HG03521 (cell line): ENCODE results near the gene SURF6.
"Not testable (repeated sequence)": the region's sequence is repeated elsewhere in the genome, so short reads cannot be mapped to it uniquely, and the experiment has no call there.

ENCODE experiments used
- ATAC-seq: cut with Tn5 transposase; IDR thresholded peaks from one replicate; pipeline ENCODE4 v1.9.1; 2021; ENCODE audit warnings: mild to moderate bottlenecking, moderate library complexity; ENCODE audit not compliant: unreplicated experiment

SURF6 gene

DNA sequence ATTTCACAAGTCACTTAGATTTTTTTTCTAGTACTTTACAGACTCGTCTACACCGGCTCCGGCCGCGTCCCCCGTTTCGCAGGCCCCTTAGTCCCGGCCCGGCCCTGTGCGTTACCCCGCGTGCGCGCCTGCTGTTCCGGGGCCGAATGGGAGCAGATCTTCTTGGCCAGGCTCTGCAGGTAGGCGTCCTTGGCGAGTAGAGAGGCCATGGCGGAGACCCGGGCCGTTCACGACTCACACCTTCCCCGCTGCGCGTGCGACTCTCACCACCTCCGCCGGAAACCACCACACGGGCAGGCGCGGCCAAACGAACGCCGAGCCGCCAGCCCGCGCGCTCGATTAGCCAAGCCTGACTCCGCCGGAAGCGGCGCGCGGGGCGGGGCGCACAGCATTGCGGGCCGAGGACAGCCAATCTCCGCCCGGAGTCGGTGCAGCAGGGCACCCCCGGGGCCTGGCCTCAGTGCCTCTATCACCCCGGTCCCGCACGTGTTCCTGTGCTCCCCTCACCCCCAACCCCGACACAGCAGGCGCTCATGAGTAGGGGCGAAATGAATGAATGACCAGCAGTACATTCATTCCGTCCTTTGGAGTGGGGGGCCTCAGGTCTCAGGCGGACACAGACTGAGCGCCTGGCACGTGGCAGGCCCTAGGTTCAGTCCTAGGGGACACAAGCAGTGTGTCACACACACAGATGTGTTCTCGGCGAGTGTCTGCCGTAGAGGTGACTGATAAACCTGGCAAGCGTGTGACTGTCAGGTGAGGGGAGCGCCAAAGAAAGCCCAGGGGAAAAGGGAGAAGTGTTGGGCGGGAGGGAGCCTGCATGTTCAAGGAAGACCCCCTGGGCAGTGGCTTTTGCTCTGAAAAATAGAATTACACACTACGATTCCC, at the start of gene SURF6:
Gene SURF6 (minus strand): TSS at position 265 of the 888 bp plus-strand sequence. CDS start 56 bp downstream, at position 209.
- peak; percentile 76 for ATAC-seq

DNA sequence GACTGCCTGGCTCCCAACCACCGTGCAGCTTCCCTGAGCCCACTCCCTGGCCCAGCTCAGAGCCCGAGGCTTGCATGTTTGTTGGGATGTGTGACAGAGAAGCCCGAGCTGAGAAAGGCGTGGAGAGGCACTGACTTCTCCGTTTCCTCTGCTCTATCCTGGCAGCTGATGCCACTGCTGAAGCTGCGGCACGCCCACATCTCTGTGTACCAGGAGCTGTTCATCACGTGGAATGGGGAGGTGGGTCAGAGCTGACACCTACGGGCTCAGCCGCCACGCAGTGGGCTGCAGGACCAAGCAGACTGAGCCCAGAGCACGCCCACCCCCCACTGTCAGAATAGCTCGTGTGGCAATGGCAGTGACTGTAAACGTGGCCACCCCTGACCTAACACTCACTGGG, 49.5 kb upstream of the SURF6 start:
- no peak for ATAC-seq

DNA sequence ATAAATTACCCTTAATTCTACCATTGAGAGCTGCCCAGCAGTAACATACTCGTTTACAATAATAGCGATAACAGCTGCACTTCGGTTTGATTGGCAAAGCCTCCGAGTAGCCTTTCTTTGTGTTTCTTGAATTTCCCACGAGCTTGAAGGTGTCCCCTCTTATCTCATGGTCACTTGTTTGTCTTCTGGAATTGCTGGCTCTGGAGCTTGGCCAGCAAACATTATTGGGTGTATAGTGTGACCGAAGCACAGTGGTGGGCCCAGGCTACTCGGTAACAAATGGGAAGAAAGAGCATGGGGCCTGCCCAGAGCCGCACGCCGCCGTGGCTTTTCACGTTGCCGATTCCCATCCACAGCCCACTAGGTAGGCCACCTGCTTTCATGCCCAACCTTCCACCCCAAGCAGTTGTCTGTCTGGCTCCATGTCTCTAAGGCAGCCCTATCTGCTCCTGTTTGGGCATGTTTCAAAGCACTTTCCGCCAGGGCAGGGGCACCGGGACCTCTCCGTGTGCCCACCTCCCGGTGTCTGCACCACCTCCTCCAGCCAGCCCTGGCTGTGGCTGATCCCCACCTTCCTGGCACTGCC, 48.8 kb upstream of the SURF6 start:
- no peak for ATAC-seq

DNA sequence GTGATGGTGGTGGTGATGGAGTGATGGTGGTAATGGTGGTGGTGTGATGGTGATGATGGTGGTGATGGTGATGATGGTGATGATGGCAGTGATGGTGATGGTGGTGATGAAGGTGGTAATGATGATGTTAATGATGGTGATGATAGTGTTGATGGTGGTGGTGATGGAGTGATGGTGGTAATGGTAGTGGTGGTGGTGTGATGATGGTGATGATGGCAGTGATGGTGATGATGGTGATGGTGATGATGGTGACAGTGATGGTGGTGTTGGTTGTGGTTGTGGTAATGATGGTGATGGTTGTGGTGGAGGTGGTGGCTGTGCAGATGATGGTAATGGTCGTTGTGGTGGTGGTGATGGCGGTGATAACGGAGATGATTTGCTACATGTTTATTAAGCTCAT, 47.5 kb upstream of the SURF6 start:
- no peak for ATAC-seq

DNA sequence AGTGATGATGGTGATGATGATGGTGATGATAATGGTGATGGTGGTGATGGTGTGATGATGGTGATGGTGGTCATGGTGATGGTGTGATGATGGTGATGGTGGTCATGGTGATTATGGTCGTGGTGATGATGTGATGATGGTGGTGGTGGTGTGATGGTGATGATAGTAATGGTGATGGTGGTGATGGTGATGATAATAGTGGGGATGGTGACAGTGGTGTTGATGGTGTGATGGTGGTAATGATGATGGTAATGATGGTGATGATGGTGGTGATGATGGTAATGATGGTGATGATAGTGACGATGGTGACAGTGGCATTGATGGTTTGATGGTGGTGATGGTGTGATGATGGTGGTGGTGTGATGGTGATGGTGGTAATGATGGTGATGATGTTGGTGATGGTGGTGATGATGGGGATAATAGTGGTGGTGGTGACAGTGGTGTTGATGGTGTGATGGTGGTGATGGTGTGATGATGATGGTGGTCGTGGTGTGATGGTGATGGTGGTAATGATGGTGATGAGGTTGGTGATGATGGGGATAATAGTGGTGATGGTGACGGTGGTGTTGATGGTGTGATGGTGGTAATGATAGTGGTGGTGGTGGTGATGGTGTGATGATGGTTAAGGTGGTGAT, 46.6 kb upstream of the SURF6 start:
- no peak for ATAC-seq

DNA sequence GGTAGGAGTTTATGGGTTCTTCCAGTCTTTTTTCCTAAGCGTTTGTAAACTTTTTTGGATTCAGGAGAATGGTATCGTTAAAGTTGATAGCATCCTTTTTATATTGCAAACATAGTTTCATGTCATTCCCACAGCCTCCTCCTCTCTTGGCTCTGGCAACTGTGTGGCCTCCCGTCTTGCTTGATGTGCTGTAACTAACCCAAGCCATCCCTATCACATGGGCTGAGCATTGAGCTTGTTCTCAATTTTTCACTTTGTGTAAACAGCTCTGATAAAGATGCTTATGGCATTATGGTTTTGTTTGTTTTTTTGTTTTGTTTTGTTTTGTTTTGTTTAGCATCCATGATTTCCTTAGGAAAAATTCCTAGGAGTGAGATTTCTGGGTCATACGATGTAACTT, 44.7 kb upstream of the SURF6 start:
- no peak for ATAC-seq

DNA sequence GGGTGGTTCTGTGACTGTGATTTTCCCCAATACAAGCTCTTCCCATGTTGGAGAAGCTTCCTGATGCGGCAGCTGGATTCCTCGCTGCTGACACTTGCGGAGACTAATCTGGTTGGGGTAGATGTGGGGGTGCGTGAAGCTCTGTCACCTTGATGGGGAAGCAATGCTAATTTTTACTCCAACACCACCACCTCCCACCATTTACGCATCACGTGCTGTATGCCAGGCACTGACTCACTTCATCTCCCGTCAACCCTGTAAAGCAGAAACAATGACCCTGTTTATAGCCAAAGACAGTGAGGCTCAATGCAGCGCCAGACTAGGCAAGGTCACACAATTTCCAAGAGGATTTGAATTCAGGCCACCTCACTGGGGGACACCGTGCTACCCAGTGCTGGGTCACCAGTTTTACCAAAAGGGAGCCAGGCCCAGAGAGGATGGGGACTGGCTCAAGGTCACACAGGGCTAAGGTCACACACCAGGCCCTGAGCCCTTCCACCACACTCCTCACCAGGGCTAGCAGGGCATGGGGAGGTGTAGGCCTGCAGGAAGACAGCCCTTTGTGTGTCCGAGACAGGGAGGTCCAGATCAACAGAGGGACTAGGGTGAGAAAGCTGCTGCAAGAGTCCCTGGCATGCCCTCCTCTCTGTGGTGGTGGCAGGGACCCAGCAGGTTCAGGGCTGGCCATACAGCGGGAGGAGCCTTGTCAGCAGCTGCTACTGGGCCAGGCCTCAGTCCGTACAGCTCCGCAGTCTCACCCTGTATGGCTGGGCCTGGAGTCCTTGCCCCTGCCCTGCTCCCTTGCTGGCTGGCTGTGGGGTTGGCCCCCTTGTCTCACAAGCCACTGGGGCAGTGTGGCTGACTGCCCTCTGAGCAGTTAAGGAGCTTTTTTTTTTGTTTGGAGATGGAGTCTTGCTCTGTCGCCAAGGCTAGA, 43.4 kb upstream of the SURF6 start:
- ATAC-seq: no peak

DNA sequence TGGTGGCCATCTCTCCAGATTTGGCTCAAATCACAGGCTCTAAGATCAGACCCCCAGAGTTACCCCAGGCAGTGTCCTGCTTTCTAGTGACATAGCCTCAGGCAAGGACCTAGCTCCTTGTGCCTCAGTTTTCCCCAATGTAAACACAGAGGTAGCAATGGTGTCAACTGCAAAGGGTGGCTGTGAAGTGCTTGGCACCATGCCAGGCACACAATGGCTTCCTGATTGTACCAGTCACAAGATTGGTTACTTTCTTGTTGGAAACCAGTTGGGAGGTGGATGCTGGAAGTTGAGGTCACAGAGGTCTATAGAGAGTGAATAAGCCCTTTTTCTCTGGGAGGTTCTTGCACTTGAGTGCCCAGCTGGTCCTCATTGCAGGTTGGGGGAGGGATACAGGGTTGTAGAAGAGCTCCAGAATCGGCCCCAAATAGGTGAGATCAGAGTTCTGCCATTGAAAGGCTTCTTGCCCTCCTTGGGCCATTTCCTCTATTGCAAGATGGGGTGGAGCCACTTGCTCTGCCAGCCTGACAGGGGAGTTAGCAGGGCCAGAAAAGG, 42.5 kb upstream of the SURF6 start:
- no peak for ATAC-seq

DNA sequence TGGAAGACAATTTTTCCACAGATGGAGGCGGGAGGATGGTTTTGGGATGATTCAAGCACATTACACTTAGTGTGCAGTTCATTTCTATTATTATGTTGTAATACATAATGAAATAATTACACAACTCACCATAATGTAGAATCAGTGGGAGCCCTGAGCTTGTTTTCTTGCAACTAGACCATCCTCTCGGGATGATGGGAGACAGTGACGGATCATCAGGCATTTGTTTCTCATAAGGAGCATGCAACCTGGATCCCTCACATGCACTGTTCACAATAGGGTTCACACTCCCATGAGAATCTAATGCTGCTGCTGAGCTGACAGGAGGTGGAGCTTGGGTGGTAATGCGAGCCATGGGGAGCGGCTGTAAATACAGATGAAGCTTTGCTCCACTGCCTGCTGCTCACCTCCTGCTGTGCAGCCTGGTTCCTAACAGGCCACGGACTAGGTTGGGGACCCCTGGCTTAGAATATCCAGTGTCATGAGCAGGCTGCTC, 41.8 kb upstream of the SURF6 start:
- no peak for ATAC-seq

DNA sequence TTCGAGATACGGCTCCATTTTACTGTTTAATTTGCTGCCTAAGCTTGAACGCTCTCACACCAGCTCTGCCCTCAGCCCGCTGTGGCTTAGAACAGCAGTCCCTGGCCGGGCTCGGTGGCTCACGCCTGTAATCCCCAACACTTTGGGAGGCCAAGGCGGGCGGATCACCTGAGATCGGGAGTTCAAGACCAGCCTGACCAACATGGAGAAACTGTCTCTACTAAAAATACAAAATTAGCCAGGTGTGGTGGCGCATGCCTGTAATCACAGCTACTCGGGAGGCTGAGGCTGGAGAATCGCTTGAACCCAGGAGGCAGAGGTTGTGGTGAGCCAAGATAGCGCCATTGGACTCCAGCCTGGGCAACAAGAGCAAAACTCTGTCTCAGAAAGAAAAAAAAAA, 41.3 kb upstream of the SURF6 start:
- ATAC-seq: not testable (repeated sequence)

DNA sequence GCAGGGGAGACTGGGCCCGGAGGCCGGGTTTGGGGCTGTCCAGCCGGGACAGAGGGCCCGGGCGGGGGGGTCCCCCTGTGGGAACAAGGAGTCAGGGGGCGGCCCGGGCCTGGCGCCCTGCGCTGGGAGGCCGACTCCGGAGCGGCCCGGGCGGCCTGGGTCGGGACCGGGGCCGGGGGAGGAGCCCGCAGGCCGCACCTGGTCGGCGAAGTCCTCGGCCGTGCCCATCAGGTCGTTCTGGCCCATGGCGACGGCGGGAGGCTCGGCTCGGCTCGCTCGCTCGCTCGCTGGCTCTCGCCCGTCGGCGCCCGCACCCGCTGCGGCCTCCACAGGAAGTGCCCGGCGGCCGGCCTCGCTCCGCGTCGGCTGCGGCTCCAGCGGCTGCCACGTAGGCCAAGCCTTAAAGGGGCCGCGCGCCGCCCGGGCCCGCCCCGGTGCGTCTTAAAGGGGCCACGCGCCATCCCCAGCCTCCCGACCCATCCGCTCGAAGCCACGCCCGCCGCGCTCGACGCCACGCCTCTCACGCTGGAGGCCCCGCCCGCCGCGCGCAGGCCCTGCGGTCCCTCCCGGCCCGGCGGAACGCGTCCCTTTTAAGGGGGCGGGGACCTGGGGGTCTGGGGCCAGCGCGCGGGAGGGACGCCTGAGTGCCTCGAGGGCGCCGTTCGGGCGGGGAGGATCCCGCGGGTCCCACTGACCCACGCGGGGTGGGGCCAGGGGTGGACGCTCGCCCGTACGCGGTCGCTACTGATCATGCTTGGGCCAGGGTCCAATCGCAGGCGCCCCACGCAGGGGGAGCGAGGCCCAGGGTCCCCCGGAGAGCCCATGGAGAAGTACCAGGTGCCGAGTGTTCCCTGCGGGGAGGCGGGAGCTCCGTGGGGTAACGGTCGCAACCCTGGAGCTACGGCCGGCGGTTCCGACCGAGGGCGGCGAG, 40.0 kb upstream of the SURF6 start, which contains the start of the genes STKLD1 and SURF4:
Gene STKLD1 (plus strand): TSS at position 643 of the 931 bp plus-strand sequence. CDS start 108 bp downstream, at position 751.
Gene SURF4 (minus strand): TSS at position 337 of the 931 bp plus-strand sequence. CDS start 91 bp downstream, at position 246.
- peak; percentile 92 for ATAC-seq

DNA sequence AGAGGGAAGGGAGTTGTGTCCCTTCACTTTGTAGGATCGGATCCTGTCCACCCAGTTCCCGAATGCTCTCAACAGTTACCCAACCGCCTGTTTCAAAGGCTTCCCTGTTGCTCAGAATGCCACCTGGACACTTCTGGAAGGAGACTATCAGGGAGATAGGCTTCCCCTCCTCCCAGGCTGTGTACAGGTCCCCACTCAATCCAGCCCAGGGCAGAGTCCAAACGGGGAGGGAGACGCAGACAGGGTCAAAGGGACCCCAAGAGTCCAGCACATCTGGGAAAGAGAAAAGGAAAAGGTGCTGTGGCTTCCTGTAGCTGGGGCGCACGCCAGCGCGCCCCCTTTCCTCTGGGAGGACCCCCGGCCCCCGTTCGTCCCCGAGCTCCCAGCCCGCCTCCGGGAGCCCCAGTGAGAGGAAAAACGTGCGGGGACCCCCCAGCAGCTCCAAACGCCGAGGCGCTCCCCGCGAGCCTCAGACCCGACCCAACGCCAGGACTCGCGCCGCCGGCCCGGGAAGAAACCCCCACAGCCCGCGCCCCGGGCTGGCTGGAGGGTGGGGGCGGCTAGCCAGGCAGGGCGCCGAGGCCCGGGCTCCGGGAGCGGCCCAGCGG, 39.2 kb upstream of the SURF6 start:
- ATAC-seq: no peak

DNA sequence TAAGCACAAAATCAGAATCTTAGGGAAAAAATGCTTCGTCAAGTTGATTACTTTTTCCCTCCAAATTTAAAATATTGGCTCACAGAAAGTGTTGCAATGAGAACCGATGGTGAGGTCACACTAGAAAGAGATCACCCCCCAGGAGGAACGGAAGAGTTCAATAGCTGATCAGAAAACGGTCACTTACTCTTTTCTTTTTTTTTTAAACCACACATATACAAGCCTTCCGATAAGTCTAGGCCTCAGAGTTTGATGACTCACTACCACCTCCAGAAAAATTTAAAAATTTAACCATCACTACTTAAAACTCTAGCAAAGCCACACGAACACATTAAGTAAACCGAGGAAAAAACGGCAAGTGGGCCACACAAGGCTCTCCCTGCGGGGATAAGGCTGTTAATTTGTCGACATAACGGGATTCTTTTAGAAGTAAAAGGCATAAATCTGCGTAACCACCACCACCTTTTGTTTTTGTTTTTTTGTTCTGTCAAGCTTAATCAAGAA, 38.7 kb upstream of the SURF6 start:
- ATAC-seq: no peak

DNA sequence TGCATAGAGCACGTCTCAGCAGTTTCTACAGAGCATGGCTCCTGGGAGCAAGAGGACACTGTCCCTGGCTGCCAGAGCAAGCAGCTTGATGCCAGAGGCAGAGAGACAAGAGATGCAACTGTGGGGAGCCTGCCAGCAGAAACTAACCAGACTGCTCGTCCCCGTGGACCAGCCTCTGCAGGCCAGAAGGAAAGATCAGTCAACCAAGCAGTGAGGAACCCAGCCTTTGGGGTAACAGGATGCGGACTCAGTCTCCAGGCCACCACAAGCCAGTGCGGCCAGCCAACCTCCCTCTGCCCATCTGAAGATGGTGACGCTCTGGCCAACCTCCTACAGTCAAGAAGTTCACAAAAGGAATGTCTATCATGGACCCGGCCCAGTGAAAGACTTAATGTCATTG, 36.2 kb upstream of the SURF6 start:
- ATAC-seq: no peak

DNA sequence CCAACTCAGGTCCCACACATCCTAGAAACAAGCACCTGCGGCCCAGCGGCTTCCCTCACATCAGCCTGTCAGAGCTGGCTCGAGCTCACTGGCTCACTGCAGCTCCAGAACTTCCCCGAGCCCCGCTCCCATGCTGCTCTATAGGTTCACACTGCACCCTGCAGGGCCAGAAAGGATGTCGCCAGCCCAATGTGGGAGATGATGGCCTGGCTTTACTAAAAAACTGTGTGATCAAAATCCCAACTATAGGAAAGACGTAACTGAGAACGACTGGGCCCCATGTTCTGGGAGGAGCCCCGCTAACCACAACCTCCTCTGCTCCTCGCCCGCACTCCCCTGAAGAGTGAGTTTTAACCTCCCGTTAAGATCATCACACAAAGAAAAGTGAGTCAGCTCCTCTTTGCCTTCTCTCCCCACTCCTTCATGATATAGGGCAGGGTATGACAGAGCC, 35.3 kb upstream of the SURF6 start:
- ATAC-seq: no peak

DNA sequence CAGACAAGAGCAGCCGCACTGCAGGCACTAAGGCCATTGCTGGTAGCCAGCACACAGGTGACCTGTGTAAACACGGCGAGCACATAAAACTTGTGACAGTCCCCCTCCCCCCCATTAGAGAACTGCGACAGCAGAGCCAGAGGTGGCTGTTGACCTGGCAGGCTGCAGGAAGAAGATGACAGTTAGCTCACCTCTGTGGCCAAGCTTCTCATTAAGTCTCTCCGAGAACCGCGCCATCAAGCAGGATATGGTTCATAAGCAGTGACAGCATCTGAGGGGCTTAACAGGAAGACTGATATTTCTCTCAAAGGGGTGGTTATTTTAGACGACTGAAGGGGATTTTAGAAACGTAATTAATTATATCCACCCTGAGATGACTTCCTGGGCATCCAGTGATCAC, 34.7 kb upstream of the SURF6 start:
- no peak for ATAC-seq

DNA sequence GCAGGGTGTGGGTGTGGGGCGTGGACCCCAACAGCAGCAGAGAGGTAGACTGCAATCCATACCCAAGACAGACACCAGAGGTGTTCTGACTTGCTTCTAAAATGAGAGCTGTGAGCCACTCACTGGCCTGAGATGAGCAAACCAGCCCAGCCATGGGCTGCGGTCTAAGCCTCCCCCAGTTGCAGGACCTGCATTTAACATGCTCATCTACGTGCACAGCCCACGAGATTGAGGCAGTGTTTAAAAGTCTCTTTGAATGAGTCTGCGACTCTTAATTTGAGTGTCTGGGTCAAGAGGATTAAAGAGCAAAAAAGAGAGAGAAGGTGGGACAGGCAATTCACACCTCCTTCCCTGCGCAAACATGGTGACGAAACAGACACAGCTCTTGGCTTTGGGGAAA, 33.9 kb upstream of the SURF6 start:
- ATAC-seq: no peak

DNA sequence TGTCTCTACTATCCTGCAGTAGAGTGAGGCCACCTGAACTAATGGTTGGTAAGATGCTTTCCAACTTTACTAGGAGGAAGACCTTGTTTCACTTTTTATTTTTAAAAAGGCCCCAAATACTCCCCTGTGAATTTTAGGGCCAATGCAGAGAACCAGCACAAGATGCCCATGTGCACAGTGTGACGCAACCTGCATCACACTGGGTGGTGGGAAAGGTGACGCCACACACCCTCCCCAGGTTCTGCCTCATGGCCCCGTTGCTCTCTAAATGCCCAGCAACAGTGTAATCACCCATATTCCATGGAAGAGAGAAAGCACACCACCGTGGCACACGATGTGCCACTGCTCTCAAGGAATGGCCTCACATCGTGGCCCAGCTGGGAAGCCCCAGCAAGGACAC, 33.4 kb upstream of the SURF6 start:
- no peak for ATAC-seq
